DMS114 treated with DMSO at 0.1 percent for 48 hours (cell line): Measurements from ENCODE around the gene DDX17.
A peak's percentile ranks its signal among the peaks of the same experiment; 100 is the strongest.

Experiments
- DNase-seq: peaks from one replicate; lab custom pipeline; 2025; ENCODE audit not compliant: unreplicated experiment; lab: John Stamatoyannopoulos, UW

The DDX17 gene

DNA sequence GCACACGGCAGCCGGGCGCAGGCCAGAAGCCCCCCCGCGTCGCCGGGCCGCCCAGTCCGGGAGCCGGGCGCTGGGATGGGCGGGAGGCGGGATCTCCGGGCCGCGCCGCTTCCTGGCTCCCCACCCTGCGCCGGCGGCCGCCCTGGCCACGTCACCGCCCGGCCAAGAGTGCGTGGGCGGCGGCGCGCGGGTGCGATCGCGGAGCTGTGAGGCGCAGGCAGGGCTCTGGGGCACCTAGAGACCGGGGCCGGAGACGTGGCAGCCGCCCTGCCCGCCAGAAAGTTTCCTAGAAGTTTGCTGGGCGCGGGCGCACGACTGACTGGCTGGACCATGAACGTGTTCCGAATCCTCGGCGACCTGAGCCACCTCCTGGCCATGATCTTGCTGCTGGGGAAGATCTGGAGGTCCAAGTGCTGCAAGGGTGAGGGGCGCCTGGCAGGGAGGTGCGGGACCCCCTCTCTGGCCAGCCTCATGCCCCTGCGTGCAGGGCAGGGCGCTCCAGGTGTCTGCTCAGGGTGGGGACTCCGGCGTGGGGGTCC lies 38.1 kb downstream of the DDX17 start, which contains the start of gene KDELR3:
TSS of gene KDELR3 (plus strand) at position 193 of the 539 bp plus-strand sequence. CDS start at position 331, 138 bp downstream.
- DNase-seq, result no peak

DNA sequence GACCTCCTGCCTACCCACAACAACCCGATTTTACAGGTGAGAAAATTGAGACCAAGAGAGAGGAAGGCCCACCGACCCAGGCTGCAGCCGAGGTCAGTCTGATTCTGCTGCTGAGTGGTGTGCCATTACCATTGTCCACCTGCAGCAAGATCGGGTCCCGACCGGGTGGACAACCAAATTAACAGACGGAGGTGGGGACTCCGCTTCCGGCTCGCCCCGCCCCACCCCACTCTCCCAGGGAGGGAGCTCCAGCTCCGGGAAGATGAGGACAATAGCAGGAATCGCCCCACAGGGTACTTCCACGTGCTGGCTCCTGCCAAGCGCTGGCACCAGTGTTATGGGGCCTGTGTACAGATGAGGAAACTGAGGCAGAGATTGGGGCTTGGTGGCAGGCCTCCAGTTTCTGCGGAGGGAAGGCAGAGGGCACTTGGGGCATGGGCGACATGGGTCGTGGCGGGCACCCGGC lies 38.6 kb downstream of the DDX17 start:
- no peak for DNase-seq

DNA sequence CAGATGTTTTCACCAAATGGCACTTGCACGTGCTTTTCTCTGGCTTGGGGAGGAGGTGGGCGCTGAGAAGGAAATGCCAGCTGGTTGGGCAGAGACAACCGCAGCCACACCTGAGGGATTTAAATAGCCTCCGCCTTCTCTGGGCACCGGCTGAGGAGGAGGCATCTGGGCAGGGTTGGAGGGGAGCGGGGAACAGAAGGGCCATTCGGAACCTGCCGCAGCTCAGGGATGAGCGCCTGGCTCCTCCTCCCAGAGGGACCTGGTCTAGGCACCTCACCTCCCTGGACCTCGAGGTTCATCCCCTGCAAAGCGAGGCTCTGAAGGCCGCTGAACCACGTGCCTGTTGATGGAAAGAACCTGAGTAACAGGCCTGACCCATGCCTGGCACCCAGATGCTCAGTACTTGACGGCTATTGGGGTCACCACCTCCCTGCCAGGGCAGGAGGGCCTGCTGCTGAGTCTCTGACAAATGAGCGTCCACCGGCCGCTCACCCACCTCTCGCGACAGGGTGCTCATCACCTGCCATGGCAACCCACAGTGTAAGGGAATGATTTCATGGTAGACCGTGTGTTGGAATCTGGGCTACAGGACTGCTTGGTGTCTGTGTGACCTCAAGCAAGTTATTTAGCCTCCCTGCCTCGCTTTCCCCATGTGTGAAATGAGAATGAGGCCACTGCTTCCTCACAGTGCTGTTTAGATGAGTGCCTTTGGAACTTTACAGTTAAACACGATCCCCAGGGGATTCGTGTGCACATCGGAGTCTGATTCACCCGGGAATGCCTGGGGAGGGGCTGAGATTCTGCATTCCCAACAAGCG lies 40.2 kb downstream of the DDX17 start:
- DNase-seq, result no peak

DNA sequence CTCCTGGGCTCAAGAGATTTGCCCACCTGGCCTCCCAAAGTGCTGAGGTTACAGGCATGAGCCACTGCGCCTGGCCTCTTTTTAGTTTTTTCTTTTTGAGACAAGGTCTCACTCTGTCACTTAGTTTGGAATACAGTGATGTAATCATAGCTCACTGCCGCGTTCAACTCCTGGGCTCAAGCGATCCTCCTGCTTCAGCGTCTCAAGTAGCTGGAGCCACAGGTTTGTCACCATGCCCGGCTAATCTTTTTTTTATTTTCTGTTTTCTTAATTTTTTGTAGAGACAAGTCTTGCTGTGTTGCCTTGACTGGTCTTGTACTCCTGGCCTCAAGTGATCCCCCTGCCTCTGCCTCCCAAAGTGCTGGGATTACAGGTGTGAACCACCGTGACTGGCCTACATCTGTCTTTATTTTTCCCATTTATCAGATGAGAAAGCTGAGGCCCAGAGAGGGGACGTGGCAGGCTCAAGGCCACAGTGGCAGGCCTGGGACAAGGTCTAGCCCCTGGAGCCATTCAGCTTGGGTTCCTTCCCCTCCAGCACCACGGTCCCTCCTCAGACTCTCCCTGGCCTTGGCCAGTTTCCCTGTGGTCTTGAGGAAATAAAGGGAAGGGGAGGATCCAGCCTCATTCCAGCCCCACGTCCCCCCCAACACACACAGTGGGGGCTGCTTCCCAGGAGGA lies 41.0 kb downstream of the DDX17 start:
- DNase-seq, result no peak

DNA sequence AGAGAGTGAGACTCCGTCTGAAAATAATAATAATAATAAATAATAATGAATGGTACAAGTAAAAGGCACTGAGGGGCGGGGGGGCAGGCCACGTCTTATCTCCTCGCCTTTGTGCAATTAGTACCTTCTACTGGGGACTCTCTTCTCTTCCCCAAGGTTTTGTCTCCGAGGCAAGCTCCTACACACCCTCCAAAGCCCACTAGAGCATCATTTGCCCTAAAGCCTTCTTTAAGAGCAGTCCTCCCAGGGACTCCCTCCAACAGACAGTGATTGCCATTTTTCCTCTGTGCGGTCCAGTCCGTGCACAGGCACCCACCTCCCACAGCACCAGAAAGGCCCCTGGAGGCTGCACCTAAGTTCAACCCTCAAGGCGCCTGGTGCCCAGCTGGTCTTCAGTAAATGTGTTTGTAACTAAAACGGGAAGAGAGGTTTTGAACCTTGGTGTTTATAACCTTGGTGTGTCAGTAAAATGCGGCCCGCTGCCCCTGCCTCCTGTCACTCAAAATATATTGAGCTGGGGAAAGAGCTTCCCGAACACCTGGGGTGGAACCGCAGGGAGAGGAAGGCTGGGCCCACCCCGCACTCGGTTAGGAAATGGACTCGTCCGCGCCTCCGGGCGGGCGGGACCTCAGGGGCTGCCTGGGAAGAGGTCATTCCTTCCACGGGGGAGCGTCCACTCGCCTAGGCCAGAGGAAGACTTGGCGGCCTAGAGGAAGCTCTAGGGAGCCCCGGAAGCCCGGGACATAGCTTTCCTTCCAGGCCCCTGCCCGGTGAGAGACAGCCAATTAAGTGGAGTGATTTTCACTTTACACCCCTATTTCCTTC lies 42.9 kb downstream of the DDX17 start:
- no peak for DNase-seq

DNA sequence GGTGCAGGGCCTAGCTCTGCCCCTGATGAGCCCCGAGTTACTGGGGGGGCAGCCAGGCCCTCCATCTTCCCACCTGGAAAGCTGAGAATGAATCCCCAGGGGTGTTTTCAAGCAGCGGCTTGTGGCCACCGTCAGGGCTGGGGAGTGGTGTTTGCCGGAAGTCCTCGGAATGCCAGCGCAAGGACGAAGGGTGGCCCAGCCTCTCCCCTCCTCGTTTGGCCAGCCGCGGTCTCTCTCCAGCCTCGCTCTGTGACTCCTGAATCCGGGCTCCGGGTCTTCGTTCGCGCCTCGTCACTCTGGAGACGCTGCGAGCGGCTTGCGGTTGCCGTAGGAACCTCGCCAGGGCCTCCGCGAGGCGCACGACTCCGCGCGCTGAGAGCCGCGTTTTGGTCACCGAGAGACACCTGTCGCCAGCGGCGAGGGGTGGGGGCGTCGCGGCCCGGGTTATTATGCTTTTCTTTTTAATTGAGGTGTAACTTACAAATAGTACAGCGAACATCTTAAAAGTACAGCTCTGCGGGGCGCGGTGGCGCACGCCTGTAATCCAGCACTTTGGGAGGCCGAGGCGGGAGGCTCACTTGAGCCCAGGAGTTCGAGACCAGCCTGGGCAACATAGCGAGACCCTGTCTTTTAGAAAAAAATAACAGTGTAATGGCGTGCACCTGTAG lies 44.6 kb downstream of the DDX17 start:
- peak; percentile 73 for DNase-seq

DNA sequence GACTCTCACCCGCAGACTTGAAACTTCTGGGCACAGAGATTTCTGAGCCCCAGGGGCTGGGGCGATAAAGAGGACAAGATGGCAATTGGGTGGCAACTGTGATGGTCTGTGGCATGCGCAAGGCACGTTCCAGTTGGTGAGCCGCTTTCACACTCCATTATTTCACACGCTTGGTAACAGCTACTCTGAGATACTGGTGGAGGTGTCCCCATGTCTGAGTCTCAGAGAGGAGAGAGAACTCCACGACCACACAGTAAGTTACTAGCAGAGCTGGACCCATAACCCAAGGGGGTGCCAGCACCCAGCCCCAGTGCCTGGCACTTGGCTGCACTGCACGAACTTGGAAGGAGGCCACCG lies 45.1 kb downstream of the DDX17 start:
- no peak for DNase-seq

DNA sequence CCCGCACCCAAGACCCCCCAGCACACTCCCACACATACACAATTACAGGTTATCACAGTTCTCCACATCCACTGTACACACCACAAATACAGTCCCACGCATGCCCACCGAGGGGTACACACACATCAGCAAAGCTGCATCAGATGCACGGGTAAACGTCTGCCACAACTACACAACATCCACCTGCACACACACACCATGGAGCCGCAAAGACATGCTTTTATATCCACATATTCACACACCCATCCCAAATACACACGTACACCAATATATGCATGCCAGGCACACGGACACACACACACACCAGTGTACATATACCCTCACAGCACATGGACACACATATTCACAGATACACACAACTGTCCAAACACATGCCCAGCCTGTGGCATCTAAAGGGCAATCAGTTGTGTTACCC lies 45.7 kb downstream of the DDX17 start:
- no peak for DNase-seq

DNA sequence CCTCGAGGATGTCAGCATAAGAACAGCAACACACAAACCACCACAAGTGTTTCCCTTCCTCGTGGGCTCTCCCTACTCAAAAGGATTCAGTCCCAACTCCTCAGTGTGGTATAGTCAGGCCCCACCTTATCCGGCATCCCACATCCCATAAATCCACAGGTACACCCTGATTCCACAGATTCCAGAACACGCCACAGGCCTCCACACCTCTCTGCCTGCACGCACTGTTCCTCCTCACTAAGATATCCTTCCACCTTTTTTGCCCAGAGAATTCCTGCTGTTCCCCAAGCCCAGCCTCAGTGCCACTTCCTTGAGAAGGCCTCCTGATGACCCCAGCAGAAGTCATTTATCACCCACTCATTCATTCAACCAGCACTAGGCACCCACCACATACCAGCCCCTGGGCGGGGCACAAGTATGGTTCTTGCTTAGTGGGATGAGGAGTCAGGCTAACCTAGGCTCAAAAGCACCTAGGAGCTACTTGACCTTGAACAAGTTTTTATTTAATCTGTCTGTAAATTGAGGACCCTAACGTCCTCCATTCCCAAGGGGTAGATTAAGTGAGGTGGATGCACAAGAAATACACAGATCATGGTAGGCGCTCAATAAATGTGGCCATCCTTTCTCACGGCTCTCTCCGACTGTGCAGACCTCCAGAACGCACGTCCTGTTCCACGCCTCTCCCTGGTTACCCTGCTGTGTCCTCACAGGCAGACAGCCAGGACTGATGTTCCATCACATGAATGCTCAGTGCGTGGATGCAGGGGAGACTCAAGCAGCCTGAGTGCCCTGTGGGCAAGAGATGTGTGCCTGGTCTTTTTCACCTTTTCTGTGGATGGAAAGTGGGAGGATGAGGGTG lies 49.0 kb downstream of the DDX17 start:
- no peak for DNase-seq

DNA sequence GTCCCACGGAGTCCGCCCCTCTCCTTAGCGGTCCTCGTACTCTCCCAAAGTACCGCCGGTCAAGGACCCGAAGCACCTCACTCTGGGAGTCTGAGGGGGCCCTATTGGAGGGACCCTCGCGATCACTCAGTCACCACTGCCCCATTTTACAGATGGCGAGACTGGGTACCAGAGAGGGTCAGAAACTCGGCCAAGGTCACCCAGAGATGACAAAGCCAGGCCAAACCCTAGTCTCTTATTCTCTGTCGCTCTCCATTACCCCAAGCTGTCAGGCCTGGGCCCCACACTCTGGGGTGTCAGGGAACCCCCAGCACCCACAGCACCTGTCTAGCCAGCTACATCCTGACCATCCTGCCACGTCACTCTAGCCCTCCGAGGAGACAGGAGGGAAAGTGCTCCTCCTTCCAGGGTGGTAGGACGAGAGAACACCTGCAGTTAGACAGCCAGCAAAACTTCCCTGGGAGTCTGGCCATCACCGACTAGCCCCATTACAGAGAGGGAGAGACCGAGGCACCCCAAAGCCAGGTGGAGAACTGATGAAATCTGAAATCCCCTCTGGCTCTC lies 49.8 kb downstream of the DDX17 start:
- DNase-seq, result no peak

DNA sequence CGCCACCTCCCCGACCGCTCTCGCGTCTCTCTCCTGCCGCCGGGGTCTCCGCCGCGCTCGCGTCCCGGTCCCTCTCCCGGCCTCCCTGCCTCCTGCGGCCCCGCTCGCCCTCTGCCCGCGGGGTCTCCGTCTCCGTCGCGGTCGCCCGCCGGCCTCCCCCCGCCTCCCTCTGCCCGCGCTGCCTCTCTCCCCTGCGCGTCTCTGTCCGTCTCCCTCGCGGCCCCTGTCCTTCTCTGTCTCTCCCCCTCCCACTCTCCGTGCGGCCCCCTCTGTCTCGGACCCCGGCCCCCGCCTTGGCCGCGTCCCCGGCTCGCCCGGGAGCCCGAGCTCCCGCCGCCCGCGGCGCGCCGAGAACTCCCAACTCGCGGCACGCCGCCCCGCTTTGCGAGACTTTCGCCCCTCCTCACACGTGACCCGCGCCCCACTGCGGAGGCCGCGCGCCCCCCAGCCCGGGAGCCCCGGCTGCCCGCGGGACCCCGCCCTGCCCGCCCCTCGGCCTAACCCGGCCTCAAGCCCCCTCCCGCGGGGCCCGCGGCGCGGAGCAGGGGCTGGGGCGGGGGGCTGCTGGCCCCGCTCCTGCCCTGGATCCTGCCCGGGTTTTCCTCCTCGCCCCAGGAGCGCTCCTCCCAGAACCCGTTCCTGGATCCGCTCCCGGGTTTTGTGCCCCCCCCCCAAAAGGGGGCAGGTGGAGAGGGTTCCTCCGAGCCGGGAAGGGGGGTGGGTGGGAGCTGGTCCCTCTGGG lies 50.4 kb downstream of the DDX17 start:
- DNase-seq, result no peak

DNA sequence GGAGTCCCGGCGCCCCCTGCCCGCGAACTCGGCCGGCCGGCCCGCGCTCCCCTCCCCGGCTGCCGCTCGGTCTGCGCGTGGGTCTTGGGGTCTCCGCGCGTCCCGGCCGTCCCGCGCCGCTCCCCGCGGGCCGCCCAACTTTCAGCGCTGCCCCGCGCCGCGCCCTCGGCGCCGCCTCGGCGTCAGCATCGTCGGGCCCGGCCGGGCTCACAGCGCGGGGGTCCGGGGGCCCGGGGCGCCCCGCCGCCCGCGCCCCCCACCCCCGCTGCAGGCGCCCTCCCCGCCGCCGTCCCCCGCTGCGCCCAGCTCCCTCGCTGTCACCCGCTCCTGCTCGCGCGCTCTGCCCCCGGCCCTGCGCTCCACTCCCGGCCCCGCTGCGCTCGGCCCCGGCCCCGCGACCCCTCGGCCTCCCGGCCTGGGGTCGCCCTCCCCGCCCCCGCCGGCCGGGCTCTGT lies 51.0 kb downstream of the DDX17 start, which contains the start of gene KCNJ4:
TSS of gene KCNJ4 (minus strand) at position 124 of the 454 bp plus-strand sequence. CDS start 27,067 bp downstream, outside the sequence.
- no peak for DNase-seq

DNA sequence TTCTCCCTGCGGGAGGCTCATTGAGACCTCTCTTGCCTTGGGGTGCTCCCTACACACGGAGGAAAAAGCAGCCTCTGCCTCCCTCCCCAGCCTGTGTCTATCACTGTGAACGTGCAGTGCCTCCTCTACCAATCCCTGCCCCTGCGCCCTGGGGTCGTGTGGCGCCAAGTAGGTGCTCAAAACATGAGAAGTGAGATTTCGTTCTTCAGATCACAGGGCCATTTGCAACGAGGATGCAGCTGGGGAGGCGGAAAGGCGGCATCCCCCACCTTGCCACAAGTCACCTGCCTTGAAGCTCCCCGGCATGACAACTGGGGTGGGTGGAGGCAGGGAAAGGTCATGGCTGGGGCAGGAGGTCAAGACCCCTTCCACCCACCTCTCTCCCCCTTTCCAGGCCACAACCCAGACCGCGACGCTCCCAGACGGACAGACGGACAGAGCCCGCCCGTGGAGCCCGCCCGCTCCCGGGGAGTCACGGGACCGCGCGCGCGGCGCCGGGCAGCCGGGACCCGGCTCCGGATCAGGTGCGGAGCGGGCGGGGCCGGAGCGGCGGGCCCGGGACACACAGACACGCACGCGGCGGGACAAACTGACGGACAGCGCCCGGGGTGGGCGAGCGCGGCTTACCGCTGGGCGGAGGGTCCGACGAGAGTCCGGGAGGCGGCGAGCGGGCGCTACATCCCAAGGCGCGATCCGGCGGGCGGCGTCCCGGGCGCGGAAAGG lies 51.6 kb downstream of the DDX17 start:
- DNase-seq, result no peak

DNA sequence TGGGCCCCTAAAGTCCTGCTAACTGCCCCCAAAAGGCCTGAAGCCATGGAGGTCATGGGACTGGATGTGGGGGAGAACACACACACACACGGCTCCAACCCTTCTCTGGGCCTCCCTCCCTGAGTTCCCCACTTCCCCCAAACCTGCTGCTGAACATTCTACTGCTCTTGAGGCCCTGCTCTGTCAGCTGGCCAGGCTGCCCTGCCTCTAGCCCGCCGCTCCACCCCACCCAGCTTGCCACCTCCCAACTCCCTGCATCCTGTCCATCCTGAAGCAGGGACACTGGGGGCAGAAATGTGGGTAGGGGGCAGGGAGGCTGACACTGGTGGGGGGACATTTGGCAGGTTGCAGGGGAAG lies 52.1 kb downstream of the DDX17 start:
- no peak for DNase-seq

DNA sequence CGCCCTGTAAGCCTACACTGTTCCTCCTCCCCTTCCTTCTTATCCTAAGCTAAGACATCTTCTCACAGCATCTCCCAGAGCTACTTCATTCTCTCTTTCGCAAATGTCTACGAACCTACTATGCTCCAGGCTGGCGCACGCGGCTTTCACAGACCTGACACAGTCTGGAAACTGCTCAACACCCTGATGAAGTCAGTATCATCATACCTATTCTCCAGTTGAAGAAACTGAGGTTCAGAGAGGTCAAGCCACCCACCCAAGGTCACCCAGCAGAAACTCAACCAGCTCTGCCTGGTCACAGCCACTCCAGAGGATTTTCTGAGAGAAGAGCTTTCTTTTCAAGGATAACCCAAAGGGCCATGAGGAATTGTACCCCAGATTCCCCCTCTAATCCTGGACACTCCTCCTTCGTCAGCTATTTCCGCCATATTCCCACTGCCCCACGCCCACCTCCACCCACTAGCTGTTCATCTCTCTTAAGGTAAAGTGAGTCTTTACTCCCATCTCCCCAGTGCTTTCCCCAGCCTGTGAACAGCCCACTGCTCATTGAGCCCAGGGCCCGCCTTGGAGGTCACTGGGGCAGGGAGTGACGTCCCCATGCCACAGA lies 52.9 kb downstream of the DDX17 start:
- DNase-seq, result no peak

DNA sequence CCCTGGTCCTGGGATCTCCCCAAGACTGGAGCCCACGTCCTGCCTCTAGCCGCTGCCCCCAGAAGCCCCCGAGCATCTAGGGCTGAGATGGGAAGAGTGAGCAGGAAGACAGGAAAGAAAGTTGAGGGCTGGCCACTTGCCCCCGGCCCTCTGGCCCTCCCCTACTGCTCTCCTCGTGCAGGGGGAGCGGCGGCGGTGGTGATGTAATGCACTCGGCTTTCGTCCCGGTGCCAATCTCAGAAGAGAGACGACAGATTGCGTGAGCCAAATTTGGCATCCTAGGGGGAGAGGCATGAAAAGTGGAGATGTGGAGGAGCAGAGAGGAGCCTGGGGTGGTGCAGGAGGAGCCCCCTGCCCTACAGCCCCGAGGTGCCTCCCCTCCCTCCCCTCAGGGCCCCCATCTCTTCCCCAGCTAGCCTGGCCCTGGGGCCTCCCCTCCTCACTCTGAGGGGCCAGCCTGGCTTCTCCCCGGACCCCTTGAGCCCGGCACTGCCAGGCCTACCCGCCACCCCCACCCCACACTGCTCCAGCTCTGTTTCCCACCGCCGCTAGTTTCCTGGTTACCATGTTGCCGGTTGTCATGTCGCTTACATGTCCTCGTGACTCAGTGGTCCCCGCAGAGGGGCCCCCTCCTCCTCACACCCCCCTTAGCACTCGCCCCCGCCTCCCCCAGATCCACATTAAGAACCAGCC lies 53.6 kb downstream of the DDX17 start:
- no peak for DNase-seq

DNA sequence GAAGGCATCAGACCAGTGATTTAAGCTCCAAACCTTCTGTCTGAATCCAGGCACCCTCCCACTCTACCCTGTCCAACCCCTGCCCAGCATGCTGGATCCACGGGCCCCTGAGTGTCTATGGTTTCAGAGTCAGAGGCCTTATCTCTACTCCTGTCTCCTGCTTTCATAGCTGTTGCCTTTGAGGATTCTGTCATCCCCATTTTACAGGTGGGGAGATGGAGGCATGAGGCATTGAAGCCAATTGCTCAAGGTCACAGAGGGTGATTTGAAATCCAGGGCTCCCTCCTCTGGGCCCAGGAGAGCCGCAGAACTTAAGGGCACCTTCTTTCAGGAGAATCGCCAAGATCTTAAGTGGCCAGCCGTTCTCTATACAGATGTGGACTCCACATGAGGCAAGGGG lies 54.2 kb downstream of the DDX17 start:
- DNase-seq, result no peak
